Astrocyte of the spinal cord (primary cell): ENCODE results near the gene SRGAP3.

Experiments used
- DNase-seq: peaks from one replicate; pipeline ENCODE4 v3.0.0; 2011; ENCODE audit warnings: low read depth, low spot score
- H3K4me3 ChIP-seq: 2 replicates; pipeline ENCODE4 v1.5.1; 2011; ENCODE audit warnings: low read depth, mild to moderate bottlenecking, low read length, moderate library complexity
- CTCF ChIP-seq: IDR thresholded peaks from 2 replicates; pipeline ENCODE4 v1.5.1; 2012; ENCODE audit warnings: low read depth, mild to moderate bottlenecking, low read length, inconsistent platforms
- in situ Hi-C: cut with HindIII; loops from 2 replicates; pipeline ENCODE4 v1.10.0; 2017; ENCODE audit warnings: low sequenced_read_pairs

Gene SRGAP3

GRCh38 chr3:9124730-9125129 is 124.7 kb downstream of the SRGAP3 start:
- no peak for TF ChIP-seq CTCF
- in situ Hi-C loops = no loop called here
- H3K4me3 ChIP-seq = no peak overlapping the region
- no peak for DNase-seq

- H3K4me3 ChIP-seq = no peak overlapping the region
- in situ Hi-C loops = no loop called here
- DNase-seq = no peak
- TF ChIP-seq CTCF = no peak
Measured at GRCh38 chr3:9123840-9124239, 125.6 kb downstream of the SRGAP3 start.

GRCh38 chr3:9122732-9123364 is 126.6 kb downstream of the SRGAP3 start:
- no peak overlapping the region for H3K4me3 ChIP-seq
- in situ Hi-C loops = no loop called here
- DNase-seq = no peak
- no peak for TF ChIP-seq CTCF

GRCh38 chr3:9121366-9122001 is 128.0 kb downstream of the SRGAP3 start:
- H3K4me3 ChIP-seq = no peak overlapping the region
- DNase-seq = no peak
- TF ChIP-seq CTCF = no peak
- in situ Hi-C loops = no loop called here

GRCh38 chr3:9119331-9119730 is 130.1 kb downstream of the SRGAP3 start:
- no peak for DNase-seq
- in situ Hi-C loops = no loop called here
- H3K4me3 ChIP-seq = no peak overlapping the region
- TF ChIP-seq CTCF = no peak

GRCh38 chr3:9118222-9118621 is 131.2 kb downstream of the SRGAP3 start:
- no peak for TF ChIP-seq CTCF
- no peak overlapping the region for H3K4me3 ChIP-seq
- no peak for DNase-seq
- in situ Hi-C loops = no loop called here
